RCC 7860 (cell line): ENCODE measurements around the gene ZNF385B.

ENCODE experiments used
- DNase-seq: peaks from one replicate; pipeline ENCODE4 v3.0.0-alpha.2; 2015; ENCODE audit warnings: low spot score
- FAIRE-seq: peaks from 2 replicates; lab custom pipeline; 2012; peaks lifted over from hg19 to GRCh38; lab: Jason Lieb, UNC

The ZNF385B gene

DNA sequence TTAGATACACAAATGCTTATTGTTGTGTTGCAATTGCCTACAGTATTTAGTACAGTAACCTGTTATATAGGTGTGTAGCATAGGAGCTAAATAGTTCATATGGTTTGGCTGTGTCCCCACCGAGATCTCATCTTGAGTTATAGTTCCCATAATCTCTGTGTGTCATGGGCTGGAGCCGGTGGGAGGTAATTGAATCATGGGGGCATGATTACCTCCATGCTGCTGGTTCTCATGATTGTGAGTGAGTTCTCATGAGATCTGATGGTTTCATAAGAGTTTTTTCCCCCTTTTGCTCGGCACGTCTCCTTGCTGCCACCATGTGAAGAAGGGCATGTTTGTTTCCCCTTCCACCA, 406.3 kb downstream of the ZNF385B start:
- DNase-seq: no peak
- FAIRE-seq: no peak

DNA sequence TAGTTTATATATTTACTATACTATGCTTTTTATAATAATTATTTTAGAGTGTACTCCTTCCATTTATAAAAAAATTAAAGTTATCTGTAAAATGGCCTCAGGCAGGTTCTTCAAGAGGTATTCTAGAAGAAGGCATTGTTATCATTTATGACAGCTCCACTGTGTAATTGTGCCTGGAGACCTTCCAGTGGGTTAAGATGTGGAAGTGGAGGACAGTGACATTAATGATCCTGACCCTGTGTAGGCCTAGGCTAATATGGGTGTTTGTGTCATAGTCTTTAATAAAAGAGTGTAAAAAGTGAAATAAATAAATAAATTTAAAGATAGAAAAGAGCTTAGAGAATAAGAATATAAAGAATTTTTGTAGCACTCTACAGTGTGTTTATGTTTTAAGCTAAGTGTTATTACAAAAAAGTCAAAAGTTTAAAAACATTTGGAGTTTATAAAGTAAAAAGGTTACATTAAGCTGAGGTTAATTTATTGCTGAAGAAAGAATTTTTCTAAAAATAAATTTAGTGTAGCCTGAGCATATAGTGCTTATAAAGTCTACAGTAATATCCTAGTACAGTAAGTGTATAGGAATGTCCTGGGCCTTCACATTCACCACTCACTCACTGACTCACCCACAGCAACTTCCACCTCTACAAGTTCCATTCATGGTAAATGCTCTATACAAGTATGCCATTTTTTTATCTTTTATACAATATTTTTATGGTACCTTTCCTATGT, 406.8 kb downstream of the ZNF385B start:
- DNase-seq (peak; percentile 84), FAIRE-seq (peak; percentile 97)

DNA sequence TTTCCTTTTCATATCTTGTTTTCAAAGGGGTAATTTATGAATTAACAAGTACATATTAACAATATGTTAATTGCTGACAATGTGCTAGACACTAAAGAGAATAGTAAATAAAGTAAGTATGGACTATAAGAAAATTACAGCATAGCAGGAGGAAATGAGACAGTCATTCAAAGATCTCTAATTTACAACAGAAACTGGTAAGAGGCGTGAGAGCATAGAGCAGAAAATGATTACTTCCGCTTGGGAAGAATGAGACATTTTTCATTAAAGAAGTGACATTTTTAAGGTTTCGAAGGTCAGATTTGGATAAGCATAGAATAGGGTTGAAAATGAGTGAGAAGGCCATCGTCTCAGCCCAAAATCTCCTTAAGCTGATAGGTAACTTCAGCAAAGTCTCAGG, 412.4 kb downstream of the ZNF385B start:
- DNase-seq: no peak
- FAIRE-seq: no peak

GRCh38 chr2:179447839-179448447, 413.5 kb downstream of the ZNF385B start:
- FAIRE-seq (no peak), DNase-seq (no peak)

GRCh38 chr2:179447421-179447820, 414.0 kb downstream of the ZNF385B start:
- no peak for FAIRE-seq
- DNase-seq: no peak

GRCh38 chr2:179446476-179447141, 414.8 kb downstream of the ZNF385B start:
- DNase-seq (peak; percentile 9), FAIRE-seq (peak; percentile 69)

- DNase-seq (peak; percentile 12), FAIRE-seq (no peak)
These were observed 417.4 kb downstream of the ZNF385B start for GRCh38 chr2:179444056-179444455.

DNA sequence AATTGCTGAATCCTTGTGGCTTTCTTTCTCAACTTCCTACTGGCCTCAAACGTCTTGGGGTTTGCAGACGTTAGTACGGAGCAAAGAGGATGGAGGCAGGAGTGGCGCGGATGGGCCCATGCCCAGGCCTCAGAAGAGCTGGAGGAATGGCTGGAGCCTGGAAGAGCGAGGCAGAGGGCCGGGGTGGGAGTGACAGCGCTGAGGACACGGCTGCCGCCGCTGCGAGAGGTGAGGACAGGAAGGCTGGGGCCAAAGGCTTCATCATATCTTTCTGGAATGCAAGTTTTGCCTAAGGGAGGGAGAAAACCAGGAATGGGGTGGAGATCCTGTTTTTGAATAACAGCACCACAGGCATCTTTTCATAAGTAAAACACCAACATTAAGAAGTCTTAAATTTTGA, 418.2 kb downstream of the ZNF385B start:
- FAIRE-seq (no peak), DNase-seq (no peak)

DNA sequence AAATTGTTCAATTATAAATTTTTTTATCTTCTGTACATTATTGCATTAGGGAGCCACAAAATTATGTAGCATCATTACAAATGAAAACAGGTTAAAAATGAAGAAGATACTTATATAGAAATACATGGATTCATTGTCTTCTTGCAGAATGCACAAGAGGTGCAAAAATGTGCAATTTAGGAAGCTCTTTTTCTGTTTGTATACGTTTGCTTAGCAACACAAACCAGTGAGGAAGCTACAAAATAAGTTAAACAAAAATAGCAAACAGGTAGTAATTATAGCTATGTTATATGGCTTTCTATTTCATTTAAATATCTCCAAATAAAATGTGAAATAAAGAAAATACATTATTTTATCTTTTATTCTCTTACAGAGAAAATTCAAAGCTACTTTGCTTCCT, 419.2 kb downstream of the ZNF385B start:
- FAIRE-seq: no peak
- no peak for DNase-seq

DNA sequence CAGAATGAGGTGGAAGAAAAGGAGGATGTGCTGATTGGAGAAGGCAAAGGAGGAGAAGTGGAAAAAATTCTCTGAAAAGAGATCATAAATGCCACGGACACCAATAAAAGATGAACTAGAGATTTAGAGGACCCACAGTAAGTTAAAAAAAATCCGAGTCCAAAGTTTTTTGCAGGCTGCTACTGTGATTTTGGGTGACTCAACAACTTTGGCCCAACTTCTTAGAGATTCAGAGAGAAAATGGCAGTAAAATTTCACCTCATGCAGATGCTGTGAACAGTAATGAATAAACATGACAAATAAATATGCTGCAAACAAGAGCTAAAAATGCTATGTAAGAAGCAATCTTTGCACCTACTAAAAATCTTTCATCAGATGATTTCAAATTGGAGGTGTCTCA, 419.9 kb downstream of the ZNF385B start:
- DNase-seq (no peak), FAIRE-seq (no peak)

GRCh38 chr2:179440642-179441251, 420.7 kb downstream of the ZNF385B start:
- FAIRE-seq: no peak
- peak; percentile 9 for DNase-seq

GRCh38 chr2:179438654-179439053, 422.8 kb downstream of the ZNF385B start:
- no peak for FAIRE-seq
- no peak for DNase-seq

DNA sequence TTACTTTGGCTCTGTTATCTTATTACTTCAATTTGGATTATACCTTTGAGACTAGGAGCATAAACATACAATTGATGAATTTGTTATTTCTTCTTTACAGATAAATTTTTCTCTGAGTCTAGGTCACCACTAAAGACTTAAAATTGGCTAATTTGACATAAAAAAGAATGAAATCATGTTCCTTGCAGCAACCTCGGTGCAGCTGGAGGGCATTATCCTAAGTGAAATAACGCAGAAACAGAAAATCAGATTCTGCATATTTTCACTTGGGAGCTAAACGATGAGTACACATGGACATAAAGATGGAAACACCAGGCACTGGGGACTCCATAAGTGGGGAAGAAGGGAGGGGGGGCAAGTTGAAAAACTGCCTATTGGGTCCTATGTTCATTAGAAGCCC, 424.0 kb downstream of the ZNF385B start:
- no peak for FAIRE-seq
- no peak for DNase-seq

- DNase-seq (no peak), FAIRE-seq (no peak)
These were observed 425.8 kb downstream of the ZNF385B start for GRCh38 chr2:179435566-179435965.

DNA sequence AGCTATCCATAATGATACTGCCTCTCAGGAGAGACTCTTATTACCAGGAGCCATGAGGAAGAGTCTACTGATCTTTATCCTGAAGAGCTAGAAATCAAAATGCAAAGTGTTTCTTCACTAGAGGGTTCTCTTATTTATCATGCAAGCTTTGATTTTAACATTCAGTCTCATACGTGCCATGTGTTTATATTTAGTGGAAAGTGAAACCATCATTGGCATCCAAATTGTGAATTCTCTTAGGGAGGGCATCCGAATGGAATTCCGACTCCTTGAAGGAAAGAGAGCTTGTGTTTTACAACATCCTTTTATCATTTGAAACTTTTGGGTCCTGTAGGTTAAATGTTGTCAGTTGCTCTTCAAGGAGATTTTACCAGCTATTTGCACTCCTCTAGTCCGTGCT, 426.4 kb downstream of the ZNF385B start:
- FAIRE-seq (no peak), DNase-seq (no peak)

DNA sequence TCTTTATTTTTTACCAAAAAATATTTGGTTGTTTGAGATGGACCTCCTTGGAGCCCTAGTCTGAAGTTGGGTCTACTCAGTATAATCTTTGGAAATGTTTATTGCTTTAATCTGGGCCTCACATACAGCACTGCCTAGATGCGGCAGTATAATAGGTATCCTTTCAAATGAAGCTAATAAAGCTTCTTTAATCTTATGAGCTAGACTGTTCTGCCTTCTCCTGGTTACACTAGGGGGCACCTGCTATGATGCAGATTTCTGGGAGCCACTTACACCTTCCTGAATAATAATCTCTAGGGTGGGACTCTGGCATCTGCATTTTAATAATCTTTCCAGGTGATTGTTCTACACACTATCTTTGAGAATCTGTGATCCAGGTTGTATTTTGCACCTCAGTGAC, 427.1 kb downstream of the ZNF385B start:
- FAIRE-seq: no peak
- no peak for DNase-seq

GRCh38 chr2:179432751-179433150, 428.7 kb downstream of the ZNF385B start:
- DNase-seq (no peak), FAIRE-seq (no peak)

DNA sequence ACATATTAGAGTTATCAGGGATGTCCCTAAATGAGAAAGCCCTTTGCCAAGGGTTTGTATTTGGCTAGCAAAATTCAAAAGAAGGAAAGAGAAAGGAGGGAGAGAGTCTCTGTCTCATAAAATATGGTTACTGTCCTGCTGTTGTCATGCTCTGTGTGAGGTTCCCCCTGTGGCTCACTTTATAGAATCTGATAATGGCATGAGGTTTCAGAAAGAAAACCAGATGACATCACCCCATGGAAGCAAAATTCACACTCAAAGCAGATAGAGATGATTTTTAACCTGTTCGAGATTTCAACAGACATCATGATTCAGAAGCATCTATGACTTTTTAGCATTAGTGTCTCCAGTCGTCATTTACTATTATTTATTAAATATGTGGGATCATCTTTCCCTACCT, 431.8 kb downstream of the ZNF385B start:
- no peak for FAIRE-seq
- no peak for DNase-seq

DNA sequence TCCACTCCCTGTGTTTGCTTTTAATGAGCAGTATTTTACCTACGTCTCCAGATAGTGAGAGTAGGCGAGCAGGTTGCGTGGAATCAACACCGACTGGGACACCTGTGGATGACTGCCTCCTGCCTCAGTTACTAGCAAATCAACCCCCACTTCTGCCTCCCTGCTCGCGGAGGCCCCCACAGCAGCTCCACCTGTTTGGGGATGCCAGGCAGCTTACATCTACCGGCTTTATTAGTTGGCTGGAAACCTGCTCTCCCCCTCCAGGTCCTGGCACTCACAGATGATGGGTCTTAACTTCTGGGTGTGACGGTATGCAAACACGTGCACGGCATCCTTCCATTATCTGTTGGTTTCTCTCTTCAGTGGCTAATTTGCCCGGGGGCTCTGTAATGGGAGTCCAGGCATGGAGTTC, 432.3 kb downstream of the ZNF385B start:
- FAIRE-seq (no peak), DNase-seq (no peak)

DNA sequence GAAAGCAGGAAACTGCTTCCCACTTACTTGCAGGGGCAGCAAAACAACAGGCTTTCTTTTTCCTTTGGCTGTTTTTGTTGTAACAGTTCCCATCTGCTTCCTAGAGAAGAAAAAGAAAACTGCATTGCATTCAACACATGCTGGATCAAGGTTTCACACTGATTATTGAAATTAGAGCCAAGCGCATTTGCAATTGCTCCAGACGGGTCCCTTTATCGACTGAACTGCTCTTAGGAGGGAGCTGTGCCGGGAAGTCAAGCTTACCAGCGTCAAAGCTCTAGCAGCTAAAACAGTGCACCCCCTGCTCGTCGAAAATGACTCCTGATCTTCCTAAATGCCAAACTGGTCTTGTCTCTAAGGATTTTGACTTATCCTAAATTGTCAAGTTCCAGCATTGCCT, 432.8 kb downstream of the ZNF385B start:
- DNase-seq: no peak
- FAIRE-seq: no peak

DNA sequence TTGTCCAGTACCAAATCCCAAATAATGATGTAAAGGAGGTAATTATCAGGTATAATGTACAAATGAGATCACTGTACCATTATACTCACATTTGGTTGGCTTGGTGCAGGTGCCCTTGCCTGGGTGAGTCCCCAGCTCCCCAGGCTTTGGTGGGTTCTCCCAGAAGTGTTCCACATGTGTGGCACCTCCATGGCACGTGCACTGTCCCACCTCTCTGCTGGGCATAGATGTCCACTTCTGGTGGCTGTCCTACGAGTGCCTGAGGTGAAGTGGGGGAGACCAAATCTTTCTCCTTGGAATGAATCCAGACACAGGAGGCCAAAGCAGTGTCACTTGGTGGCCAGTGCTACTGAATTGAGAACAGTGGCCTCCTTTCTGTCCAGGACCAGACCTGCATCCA, 434.3 kb downstream of the ZNF385B start:
- DNase-seq: no peak
- no peak for FAIRE-seq

DNA sequence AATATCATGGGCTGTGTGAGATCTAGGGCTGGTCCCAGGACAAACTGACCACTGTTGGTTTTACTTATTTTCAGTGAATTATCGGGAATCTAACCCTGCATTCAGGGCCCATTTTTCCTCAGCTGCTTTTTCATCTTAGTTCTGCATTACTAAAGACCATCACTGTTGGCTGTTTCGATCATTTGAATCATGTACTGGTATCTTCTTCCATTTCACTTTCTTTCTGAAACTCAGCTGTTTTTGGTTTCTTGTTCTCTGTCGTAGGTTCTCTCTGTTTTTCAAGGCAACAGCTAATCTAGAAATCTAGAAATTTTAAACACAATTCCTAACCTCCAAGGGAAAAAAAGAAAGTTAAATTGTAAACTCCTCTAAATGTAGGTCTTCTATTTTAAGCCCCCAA, 436.8 kb downstream of the ZNF385B start:
- FAIRE-seq (no peak), DNase-seq (no peak)
